ENCODE results near the gene PPP2R1B. TPM values are rescaled to one million over a fixed set of nuclear protein-coding genes. Genes with fewer than 3 reads are reported as not detected.
A peak's percentile ranks its signal among the peaks of the same experiment; 100 is the strongest.

The PPP2R1B gene
- total RNA-seq, result 10 to 100 TPM in 5 of 9 donors, 1 to 10 TPM in 4; 6.8 to 99.9 (median 11.8) TPM
- 1 to 10 TPM; 4.2 to 7.9 TPM for polyA plus RNA-seq
- long read RNA-seq, donor 1, full-length matches to known transcripts, result 6 of 9 reads
- long read RNA-seq, donor 1, partial matches to known transcripts, result 3 of 9 reads
- long read RNA-seq, donor 1, other reads (novel, unspliced or antisense), result 0 of 9 reads
- long read RNA-seq, donor 2, full-length matches to known transcripts, result 18 of 27 reads
- long read RNA-seq, donor 2, partial matches to known transcripts, result 3 of 27 reads
- long read RNA-seq, donor 2, other reads (novel, unspliced or antisense), result 6 of 27 reads
- long read RNA-seq, donor 3, full-length matches to known transcripts, result 3 of 3 reads
- long read RNA-seq, donor 3, partial matches to known transcripts, result 0 of 3 reads
- long read RNA-seq, donor 3, other reads (novel, unspliced or antisense), result 0 of 3 reads

DNA sequence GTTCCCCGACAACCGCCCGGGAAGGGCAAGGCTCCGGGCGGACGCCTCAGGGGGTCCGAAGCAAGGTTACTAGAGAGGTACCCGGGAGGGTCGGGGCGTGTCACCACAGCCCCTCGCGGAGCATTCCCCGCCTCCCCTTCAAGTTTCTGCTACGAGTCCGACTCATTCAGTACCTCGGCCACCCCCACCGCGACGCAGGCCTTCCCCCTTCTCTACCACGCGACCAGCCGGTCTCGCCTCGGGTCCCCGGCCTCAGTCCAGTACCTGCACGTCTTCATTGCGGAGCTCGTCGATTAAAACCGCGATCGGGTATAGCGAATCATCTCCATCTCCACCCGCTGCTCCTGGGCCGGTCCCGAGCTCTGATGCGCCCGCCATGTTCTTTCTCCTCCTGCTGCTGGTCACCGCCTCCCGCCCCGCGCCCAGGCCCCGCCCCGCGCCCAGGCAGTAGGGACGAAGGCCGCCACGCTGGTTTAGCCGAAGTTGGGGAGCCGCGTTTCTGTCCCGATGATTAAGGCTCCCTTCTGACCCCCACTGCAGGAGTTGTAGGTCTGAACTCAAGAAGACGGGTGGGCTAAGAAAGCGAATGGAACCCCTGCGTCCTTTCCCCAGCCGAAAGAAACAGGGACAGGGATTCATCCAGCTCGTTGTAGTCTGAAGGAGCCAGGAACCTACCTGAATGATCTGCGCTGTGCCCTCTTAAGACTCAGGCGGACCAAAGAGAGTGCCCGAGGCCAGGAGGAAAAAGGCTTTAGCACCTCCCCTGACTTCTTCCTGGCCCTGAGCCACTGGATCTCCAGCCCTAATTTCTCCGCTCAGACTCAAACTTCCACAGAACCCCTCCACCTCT lies at the start of gene PPP2R1B:
Gene PPP2R1B (minus strand): TSS at position 406 of the 850 bp plus-strand sequence. CDS start 28 bp downstream, at position 378.
- ATAC-seq (peak; percentile 92 to 99 (median 98)), DNase-seq (peak; percentile 74 to 88 (median 81))
- H3K4me1 ChIP-seq, result peaks cover 0 to 51% (median 17%) of the 10 kb centered on the region in 12 donors
- H3K36me3 ChIP-seq, result peaks cover 0 to 36% (median 34%) of the 10 kb centered on the region in 9 donors
- H3K4me3 ChIP-seq, result peak within 1 kb of the TSS; percentile 66 to 99 (median 90)
- 0 to 1% (median 1%) methylated on average over 34 to 61 of the region's 61 CpGs for WGBS, 4 donors
- H3K27me3 ChIP-seq, result no peaks in the 10 kb centered on the region
- H3K27ac ChIP-seq, result peak within 1 kb of the TSS; percentile 66 to 91 (median 84)
- TF ChIP-seq POLR2A (IDR thresholded peaks at IDR 0.05), result peak in 1 of 2 donors; percentile 36
- TF ChIP-seq, protein P1, sequence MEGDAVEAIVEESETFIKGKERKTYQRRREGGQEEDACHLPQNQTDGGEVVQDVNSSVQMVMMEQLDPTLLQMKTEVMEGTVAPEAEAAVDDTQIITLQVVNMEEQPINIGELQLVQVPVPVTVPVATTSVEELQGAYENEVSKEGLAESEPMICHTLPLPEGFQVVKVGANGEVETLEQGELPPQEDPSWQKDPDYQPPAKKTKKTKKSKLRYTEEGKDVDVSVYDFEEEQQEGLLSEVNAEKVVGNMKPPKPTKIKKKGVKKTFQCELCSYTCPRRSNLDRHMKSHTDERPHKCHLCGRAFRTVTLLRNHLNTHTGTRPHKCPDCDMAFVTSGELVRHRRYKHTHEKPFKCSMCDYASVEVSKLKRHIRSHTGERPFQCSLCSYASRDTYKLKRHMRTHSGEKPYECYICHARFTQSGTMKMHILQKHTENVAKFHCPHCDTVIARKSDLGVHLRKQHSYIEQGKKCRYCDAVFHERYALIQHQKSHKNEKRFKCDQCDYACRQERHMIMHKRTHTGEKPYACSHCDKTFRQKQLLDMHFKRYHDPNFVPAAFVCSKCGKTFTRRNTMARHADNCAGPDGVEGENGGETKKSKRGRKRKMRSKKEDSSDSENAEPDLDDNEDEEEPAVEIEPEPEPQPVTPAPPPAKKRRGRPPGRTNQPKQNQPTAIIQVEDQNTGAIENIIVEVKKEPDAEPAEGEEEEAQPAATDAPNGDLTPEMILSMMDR (IDR thresholded peaks at IDR 0.05), result no peak
- intact Hi-C loops (cut with DNase I), result loop anchor here in 7 of 10 donors (2.0 to 10.0 kb wide), 4 partner anchors 34 to 164 kb away; partner anchors contain the start of gene SIK2 (in 3 of the 7)
- H3K9me3 ChIP-seq, result no peaks in the 10 kb centered on the region

DNA sequence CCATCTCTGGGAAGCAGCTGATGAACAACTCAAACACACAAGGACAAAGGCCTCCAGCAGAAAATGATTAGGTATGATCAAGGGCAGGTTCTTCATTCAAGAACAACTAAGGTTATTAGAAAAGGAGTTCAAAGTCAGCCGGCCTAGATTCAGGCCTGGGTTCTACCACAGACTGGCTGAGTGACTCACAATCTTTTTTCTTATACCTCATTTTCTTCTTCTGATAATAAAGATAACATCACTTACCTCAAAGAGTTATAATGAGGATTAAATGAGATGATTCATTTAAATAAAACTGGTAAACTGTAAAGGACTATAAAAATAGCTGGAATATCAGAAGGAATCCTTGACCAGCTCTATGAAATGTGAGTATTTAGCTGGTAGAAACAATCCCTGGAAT lies 49.3 kb upstream of the PPP2R1B start:
- peaks cover 0 to 18% (median 0%) of the 10 kb centered on the region in 9 donors for H3K36me3 ChIP-seq
- WGBS, 4 donors, result 91 to 99% (median 93%) methylated on average over 1 of the region's 1 CpG
- H3K27me3 ChIP-seq, result no peaks in the 10 kb centered on the region
- peak overlapping the region in 3 of 12 donors; percentile 15 to 46 (median 22) for H3K27ac ChIP-seq
- ATAC-seq (no peak), DNase-seq (no peak)
- intact Hi-C loops (cut with DNase I), result no loop called here
- no peaks in the 10 kb centered on the region for H3K9me3 ChIP-seq
- H3K4me1 ChIP-seq, result peaks cover 5 to 34% (median 20%) of the 10 kb centered on the region in 12 donors
- TF ChIP-seq POLR2A (IDR thresholded peaks at IDR 0.05), result no peak
- TF ChIP-seq, protein P1 (IDR thresholded peaks at IDR 0.05), result no peak
- H3K4me3 ChIP-seq, result no peak overlapping the region

DNA sequence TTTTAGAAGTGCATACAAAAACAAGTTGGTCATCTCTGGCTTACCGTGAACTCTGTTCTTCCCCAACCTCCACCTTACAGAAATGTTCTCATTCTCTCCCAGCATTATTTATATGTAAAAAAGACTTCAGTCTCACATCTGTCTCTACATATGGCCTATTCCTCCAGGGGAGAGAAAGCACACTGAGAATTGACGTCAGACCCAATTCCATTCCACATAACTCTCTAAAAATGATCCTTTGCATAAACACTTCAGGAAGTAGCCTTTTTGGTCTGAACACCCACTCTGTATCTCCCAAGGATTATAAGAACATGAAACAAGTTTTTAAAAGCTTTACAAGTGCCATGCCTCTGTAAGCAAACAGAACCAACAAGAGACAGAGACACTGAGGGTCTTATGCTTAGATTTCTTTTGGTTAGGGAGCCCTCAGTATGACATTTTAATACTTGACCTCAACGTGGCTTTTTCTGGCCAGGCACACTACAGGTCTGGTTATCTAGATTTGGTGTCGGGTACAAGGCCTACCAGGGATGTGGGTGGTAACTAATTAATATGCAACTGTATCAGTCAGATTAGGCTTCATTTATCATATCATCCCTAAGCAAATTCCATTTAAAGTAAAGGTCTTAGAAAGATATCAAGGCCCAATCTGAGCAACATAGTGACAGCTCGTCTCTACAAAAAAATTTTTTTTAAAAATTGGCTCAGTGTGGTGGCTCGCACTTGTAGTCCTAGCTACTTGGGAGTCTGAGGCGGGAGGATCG lies 48.5 kb upstream of the PPP2R1B start:
- TF ChIP-seq, protein P1 (IDR thresholded peaks at IDR 0.05), result no peak
- TF ChIP-seq POLR2A (IDR thresholded peaks at IDR 0.05), result no peak
- no peak overlapping the region for H3K4me3 ChIP-seq
- H3K36me3 ChIP-seq, result peaks cover 0 to 19% (median 0%) of the 10 kb centered on the region in 9 donors
- H3K9me3 ChIP-seq, result no peaks in the 10 kb centered on the region
- WGBS, 4 donors, result 71 to 77% (median 73%) methylated on average over 8 of the region's 8 CpGs
- ATAC-seq (no peak), DNase-seq (no peak)
- intact Hi-C loops (cut with DNase I), result no loop called here
- H3K4me1 ChIP-seq, result peaks cover 3 to 27% (median 14%) of the 10 kb centered on the region in 12 donors
- no peaks in the 10 kb centered on the region for H3K27me3 ChIP-seq
- H3K27ac ChIP-seq, result peak overlapping the region in 7 of 12 donors; percentile 22 to 60 (median 43)
